ENCODE results near the gene GPR183.
"Not testable (repeated sequence)": the region's sequence is repeated elsewhere in the genome, so short reads cannot be mapped to it uniquely, and the experiment has no call there.

GPR183 gene

DNA sequence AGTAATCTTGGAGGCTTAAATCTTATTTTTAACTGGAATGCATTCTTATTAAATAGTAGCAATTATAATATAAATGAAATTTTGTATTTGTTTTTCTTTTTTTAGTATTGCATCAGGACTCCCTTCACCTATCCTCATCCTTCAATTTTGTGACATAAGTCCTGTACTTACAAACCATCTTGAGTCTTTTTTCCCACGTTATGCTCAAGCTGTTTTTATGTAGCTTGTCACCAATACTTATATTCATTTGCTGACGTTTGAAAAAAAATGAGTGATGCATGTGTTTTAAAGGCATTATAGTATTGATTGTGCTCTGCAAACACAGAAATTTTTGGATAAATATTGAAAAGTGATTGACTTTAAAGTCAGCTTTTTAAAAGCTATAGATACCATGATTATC is 49.9 kb downstream of the GPR183 start:
- H3K4me3 ChIP-seq (ENCODE audit: low read depth, low read length): no peak overlapping the region
- DNase-seq (ENCODE audit: low read depth): no peak

GRCh38 chr13:99256709-99257108 is 50.5 kb downstream of the GPR183 start:
- no peak for DNase-seq (ENCODE audit: low read depth)
- H3K4me3 ChIP-seq (ENCODE audit: low read depth, low read length): no peak overlapping the region

DNA sequence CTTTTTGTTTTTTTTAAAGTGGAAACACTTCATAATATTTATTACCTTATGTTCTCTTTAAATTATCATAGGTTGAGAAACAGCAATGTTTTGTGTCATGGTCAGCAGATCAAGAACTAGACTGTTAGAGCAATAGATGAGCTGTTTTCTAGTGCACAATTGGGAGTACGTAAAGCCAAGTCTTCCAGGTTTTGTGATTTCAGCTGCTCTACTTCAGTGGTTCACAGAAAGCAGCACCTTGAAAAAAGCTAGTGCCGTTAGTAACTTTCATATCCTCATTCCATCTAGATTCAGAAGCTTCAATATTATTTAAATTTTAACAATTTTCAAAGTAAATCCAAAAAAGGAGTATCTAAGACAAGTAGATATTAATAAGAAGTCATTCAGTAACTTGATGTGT is 50.9 kb downstream of the GPR183 start:
- H3K4me3 ChIP-seq (ENCODE audit: low read depth, low read length): no peak overlapping the region
- DNase-seq (ENCODE audit: low read depth): no peak

DNA sequence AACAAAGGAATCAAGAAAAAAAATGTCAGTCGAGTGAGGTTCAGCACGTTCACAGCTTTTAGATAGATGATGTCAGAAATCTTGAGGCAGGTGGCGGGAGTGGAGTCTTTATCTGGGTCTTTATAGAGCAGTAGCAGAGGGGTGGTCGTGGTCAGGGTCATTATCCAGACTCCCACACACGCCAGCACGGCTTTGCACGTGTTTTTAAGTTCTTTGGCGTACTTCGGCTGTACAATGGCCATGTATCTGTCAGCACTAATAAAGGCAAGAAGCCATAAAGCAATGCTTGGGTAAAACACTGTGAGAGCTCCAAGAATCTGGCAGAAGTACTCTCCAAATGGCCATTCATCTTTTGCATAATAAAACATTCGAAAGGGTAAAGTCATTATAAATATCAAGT is 51.9 kb downstream of the GPR183 start:
- no peak overlapping the region for H3K4me3 ChIP-seq (ENCODE audit: low read depth, low read length)
- no peak for DNase-seq (ENCODE audit: low read depth)

- H3K4me3 ChIP-seq (ENCODE audit: low read depth, low read length): no peak overlapping the region
- DNase-seq (ENCODE audit: low read depth): no peak
Measured at GRCh38 chr13:99254830-99255229, 52.4 kb downstream of the GPR183 start.

GRCh38 chr13:99251921-99252320 is 55.3 kb downstream of the GPR183 start:
- DNase-seq (ENCODE audit: low read depth): no peak
- no peak overlapping the region for H3K4me3 ChIP-seq (ENCODE audit: low read depth, low read length)

DNA sequence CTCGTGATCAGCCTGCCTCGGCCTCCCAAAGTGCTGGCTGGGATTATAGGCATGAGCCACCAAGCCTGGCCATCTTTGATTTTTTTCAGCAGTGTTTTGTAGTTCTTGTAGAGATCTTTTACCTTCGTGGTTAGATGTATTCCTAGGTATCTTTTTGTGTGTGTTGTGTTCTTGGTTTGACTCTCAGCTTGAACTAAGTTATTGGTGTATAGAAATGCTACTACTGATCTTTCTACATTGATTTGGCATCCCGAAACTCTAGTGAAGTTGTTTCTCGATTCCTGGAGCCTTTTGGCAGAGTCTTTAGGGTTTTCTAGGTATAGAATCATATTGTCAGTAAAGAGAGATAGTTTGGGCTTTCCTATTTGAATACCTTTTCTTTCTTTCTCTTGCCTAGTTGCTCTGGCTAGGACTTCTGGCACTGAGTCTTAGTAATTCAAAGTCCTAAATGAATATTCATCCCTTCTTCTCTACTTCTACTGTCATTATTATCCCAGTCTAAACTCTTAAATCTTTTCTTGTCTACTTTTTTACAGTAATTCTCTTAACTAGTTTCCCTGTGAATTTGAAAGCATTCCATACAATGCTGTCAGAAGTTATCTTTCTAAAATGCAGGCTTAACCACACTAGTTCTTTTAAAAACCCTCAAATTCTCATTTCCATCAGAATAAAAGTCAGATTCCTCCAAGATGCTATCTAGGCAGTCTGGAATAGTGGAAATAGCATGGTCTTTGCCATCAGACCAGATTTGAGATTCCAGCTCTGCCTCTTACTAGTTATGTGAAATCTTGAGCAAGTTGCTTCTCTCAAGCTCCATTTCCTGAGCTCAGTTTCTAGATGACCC is 56.0 kb downstream of the GPR183 start:
- no peak overlapping the region for H3K4me3 ChIP-seq (ENCODE audit: low read depth, low read length)
- DNase-seq (ENCODE audit: low read depth): no peak

DNA sequence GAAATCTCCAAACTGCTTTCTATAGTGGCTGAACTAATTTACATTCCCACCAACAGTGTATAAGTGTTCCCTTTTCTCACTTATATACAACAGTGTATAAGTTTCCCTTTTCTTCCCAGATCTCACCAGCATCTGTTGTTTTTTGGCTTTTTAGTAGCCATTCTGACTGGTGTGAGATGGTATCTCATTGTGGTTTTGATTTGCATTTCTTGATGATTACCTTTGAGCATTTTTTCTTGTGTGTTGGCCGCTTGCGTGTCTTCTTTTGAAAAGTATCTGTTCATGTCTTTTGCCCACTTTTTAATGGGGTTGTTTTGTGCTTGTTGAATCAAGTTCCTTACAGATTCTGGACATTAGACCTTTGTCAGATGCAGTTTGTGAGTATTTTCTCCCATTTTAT is 57.6 kb downstream of the GPR183 start:
- H3K4me3 ChIP-seq (ENCODE audit: low read depth, low read length); DNase-seq (ENCODE audit: low read depth): not testable (repeated sequence)

DNA sequence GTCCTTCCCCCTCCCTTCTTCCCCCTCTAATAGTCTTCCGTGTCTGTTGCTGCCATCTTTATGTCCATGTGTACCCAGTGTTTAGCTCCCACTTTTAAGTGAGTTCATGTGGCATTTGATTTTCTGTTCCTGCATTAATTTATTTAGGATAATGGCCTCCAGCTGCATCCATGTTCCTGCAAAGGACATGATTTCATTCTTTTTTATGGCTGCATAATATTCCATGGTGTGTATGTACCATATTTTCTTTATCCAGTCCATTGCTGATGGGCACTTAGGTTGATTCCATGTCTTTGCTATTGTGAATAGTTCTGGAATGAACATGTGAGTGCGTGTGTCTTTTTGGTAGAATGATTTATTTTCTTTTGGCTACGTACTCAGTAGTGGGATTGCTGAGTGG is 58.0 kb downstream of the GPR183 start:
- H3K4me3 ChIP-seq (ENCODE audit: low read depth, low read length); DNase-seq (ENCODE audit: low read depth): not testable (repeated sequence)

DNA sequence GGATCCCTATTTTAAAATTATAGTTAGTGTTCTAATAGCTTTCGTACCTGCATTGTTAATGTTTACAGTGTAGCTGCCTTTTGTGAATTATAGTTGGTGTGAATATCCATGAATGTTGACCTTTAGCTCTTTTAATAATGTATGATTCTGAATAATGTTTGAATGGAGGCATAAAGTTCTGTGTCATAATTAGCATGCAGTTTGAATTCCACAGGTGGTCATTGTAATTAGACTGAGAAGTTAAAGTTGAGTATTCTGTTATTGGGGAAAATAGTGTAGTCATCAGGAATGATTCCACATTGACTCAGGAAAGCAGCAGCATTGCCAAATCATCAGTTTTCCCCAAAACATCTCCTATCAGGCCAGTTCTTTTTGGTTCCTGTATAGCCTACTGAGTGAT is 61.1 kb downstream of the GPR183 start:
- no peak overlapping the region for H3K4me3 ChIP-seq (ENCODE audit: low read depth, low read length)

More for the DNA sequence above, 61.1 kb downstream of the GPR183 start:
- no peak for DNase-seq (ENCODE audit: low read depth)

All from skeletal muscle cell (primary cell).